ENCODE results near the gene AUNIP. TPM values are rescaled to one million over a fixed set of nuclear protein-coding genes. Genes with fewer than 3 reads are reported as not detected.

The AUNIP gene
- total RNA-seq, 1 donor from 2014 or later = not detected

DNA sequence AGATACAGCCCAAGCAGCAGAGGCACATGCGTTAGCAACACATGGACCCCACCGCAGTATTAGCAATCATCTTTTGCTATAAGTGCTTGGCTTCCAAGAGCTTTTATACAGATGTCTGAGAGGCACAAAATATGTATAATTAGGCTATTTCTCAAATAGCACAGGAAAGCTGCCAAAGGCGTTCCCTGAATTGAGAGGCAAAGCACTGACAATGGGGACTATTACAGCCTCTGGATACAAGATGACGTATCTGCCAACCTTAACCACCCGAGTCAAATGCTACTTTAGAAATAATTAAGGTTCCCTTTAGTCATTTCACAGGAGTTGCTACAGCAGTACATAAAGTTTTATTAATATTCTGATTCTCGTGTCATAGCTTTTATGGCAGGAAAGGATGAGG lies 40.5 kb upstream of the AUNIP start:
- no peak overlapping the region for H3K4me3 ChIP-seq
- peaks cover 15 to 25% of the 10 kb centered on the region in 2 donors for H3K36me3 ChIP-seq
- H3K27me3 ChIP-seq = no peaks in the 10 kb centered on the region
- H3K27ac ChIP-seq = no peak overlapping the region
- H3K9me3 ChIP-seq = no peaks in the 10 kb centered on the region
- TF ChIP-seq, protein P1, sequence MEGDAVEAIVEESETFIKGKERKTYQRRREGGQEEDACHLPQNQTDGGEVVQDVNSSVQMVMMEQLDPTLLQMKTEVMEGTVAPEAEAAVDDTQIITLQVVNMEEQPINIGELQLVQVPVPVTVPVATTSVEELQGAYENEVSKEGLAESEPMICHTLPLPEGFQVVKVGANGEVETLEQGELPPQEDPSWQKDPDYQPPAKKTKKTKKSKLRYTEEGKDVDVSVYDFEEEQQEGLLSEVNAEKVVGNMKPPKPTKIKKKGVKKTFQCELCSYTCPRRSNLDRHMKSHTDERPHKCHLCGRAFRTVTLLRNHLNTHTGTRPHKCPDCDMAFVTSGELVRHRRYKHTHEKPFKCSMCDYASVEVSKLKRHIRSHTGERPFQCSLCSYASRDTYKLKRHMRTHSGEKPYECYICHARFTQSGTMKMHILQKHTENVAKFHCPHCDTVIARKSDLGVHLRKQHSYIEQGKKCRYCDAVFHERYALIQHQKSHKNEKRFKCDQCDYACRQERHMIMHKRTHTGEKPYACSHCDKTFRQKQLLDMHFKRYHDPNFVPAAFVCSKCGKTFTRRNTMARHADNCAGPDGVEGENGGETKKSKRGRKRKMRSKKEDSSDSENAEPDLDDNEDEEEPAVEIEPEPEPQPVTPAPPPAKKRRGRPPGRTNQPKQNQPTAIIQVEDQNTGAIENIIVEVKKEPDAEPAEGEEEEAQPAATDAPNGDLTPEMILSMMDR (IDR thresholded peaks at IDR 0.05) = no peak
- peaks cover 3 to 13% of the 10 kb centered on the region in 2 donors for H3K4me1 ChIP-seq
- intact Hi-C loops (cut with DNase I) = loop anchor here (10.0 kb wide), 2 partner anchors 335 to 665 kb away; partner anchors contain the start of genes CEP85 and SYF2
- no peak for DNase-seq (ENCODE audit: low spot score in 2 of 2)

DNA sequence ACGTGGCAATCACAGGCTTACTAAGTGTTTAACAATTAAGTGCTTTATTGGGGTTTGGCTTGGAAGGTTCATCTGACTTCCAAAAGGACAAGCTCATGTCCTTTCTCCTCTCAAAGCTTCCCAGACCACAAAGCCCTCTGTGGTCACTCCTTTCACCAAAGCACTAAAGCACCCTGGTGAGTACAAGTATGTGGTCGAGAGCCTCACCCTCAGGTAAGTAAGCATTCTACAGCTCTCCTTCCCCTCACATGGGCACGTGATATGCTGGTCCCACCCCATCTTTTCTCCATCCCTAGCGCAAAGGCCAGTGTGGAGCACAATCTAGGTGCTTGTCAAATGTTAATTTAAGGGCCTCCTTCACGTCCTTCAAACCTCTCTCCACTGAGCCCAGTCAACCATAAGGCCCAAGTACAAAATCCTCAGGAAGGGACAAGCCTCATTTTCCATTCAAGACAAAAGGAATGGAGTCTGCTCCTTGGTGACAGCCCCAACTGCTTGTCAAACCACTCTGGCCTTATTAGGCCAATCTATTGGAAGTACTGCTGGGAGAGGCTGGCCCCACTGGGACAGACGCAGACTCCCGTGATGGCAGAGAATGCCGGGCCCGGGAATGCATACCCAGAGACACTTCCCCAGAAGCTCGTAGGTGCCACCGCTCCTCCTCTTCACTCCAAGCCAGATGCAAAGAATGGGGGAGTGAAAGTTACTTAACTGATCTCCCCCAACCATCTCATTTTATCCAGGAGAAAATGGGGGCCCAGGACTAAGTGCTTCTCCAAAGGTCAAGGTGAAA lies 39.2 kb upstream of the AUNIP start:
- intact Hi-C loops (cut with DNase I) = no loop called here
- H3K36me3 ChIP-seq = peaks cover 15 to 25% of the 10 kb centered on the region in 2 donors
- peaks cover 3 to 5% of the 10 kb centered on the region in 2 donors for H3K4me1 ChIP-seq
- H3K4me3 ChIP-seq = no peak overlapping the region
- TF ChIP-seq, protein P1 (IDR thresholded peaks at IDR 0.05) = no peak
- no peak overlapping the region for H3K27ac ChIP-seq
- H3K27me3 ChIP-seq = no peaks in the 10 kb centered on the region
- DNase-seq (ENCODE audit: low spot score in 2 of 2) = no peak
- H3K9me3 ChIP-seq = no peaks in the 10 kb centered on the region

DNA sequence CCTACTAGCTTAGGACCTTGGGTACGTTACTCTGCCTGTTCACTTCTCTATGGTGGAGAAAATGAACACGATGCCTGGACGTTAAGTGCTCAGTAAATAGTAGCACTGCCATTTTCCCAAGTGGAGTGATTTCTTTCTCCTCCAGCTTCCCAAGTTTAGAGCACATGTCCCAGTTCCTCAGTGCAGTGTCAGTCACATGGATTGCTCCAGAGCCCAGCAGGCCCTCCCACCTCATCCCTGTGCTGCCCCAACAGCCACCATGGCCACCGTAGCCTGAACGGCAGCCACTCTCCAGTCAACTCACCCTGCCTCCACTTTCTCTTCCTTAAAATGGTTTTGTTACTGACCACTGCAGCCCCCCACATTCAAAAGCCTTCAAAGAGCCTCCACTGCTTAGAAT lies 38.5 kb upstream of the AUNIP start:
- Histone ChIP-seq H3K27ac (no peak overlapping the region), H3K27me3 (no peaks in the 10 kb centered on the region), H3K4me1 (peaks cover 3 to 11% of the 10 kb centered on the region in 2 donors), H3K9me3 (no peaks in the 10 kb centered on the region), H3K4me3 (no peak overlapping the region), H3K36me3 (peaks cover 15 to 25% of the 10 kb centered on the region in 2 donors)
- intact Hi-C loops (cut with DNase I) = no loop called here
- no peak for DNase-seq (ENCODE audit: low spot score in 2 of 2)
- TF ChIP-seq, protein P1 (IDR thresholded peaks at IDR 0.05) = no peak

DNA sequence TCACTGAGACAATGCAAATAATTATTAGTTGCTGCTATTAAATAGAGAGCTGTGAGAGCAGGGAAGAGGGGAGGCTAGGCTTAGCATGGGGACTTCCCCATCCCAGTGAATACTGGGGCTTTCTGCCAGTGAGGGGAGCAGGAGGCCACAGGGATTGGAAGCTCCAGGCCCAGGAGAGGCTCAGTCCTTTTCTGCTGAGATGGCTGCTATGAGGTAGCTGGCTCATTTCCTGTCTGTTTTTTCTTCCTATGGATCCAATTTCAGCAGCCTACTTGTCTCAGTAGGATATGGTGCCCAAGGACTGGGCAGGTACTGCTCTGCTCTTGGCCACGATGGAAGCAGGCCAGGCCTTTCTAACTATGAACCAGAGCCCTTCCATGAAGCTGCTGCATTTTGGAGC lies 37.0 kb upstream of the AUNIP start:
- intact Hi-C loops (cut with DNase I) = no loop called here
- H3K4me1 ChIP-seq = peaks cover 6 to 19% of the 10 kb centered on the region in 2 donors
- no peaks in the 10 kb centered on the region for H3K9me3 ChIP-seq
- no peak overlapping the region for H3K4me3 ChIP-seq
- H3K36me3 ChIP-seq = peaks cover 15 to 25% of the 10 kb centered on the region in 2 donors
- no peak overlapping the region for H3K27ac ChIP-seq
- TF ChIP-seq, protein P1 (IDR thresholded peaks at IDR 0.05) = no peak
- DNase-seq (ENCODE audit: low spot score in 2 of 2) = no peak
- no peaks in the 10 kb centered on the region for H3K27me3 ChIP-seq

DNA sequence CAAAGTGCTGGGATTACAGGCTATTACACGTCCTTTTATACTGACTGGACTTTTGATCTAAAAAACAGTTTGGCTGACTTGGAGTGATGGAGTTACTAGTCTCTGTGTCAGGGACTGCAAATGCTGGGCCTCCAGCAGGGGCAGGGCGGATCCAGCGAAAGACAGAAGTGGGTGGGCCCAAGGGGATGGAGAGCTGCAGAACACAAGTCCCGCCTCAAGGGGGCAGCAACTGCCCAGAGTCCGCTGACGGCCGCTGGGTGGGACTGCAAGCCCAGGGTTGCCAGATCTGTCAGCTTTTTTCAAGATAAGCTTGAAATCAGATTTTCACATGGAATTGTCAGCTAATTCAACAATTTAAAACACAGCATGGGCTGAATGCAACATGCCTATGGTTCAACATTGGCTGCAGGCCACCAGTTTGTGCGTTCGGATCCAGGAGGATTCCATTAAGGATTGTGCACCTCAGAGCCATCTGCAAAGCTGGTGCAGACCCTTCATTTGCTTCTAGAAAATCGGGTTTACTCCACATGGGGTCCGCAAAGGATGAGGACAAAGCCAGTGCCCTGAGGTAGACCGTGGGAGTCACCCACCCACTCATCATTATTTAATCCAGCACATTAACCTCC lies 36.2 kb upstream of the AUNIP start:
- DNase-seq (ENCODE audit: low spot score in 2 of 2) = peak; percentile 51 to 94
- Histone ChIP-seq H3K36me3 (peaks cover 11 to 20% of the 10 kb centered on the region in 2 donors), H3K4me3 (peak overlapping the region in 1 of 2 donors; percentile 9), H3K27me3 (no peaks in the 10 kb centered on the region), H3K4me1 (peaks cover 6 to 19% of the 10 kb centered on the region in 2 donors), H3K27ac (no peak overlapping the region), H3K9me3 (no peaks in the 10 kb centered on the region)
- intact Hi-C loops (cut with DNase I) = loop anchor here (1.0 kb wide), 1 partner anchor 103 kb away; the partner anchor contains the start of gene PAFAH2
- TF ChIP-seq, protein P1 (IDR thresholded peaks at IDR 0.05) = peak; percentile 99
